ENCODE data around the gene NOS3.

Gene NOS3

DNA sequence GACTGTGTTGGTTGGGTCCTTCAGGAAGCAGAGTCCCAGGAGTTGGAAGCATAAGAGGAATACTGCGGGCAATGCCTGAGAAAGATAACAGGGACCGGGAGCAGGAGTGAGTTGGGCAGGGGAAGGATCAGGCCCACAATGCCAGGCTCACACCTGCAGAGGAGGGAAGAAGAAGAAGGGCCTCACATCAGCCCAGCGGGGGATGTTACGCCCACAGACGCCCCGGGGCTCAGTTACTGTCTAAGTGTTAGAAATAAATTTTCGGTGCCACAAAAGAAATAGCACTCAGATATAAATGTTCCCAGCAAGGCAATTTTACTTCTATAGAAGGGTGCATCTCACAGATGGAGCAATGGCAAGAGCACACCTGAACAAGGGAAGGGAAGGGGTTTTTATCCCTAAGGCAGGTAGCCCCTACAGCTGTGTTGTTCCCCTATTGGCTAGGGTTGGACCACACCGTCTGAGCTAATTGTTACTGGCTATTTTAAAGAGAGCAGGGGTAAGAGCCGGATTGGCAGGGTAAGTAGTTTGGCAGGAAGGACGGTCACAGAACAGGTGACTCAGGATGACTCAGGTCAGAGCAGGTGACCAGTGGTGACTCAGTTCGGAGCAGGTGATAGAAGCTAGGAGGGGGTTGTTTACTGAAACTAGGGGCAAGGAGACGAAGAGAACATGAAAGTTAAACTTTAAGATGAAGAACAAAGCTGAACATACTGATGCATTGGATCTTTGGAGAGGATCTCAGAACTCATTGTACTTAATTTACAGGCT lies at the start of gene NOS3:
Gene NOS3 (plus strand): TSS at position 602 of the 771 bp plus-strand sequence. CDS start 2,787 bp downstream, outside the sequence.
- Histone ChIP-seq H3K9ac (ENCODE audit: low read length in 5 of 5) (no peak within 1 kb of the TSS), H3K4me3 (ENCODE audit: low read depth in 1 of 5, low read length in 5 of 5) (no peak within 1 kb of the TSS), H3K36me3 (ENCODE audit: control insufficient read depth in 5 of 5, insufficient read depth in 5 of 5, low read length in 5 of 5) (no peaks in the 10 kb centered on the region), H3K9me3 (ENCODE audit: control insufficient read depth in 5 of 5, low read length in 5 of 5) (peaks cover 0 to 15% (median 0%) of the 10 kb centered on the region in 5 donors), H3K27me3 (ENCODE audit: control insufficient read depth in 5 of 5, insufficient read depth in 4 of 5, low read length in 5 of 5) (peaks cover 3 to 7% (median 3%) of the 10 kb centered on the region in 5 donors), H3K27ac (ENCODE audit: low read depth, low read length) (peak within 1 kb of the TSS; percentile 69), H3K4me1 (ENCODE audit: control insufficient read depth in 5 of 5, insufficient read depth in 5 of 5, low read length in 5 of 5) (peaks cover 3 to 54% (median 35%) of the 10 kb centered on the region in 5 donors)

GRCh38 chr7:150941351-150942000 lies 49.3 kb upstream of the NOS3 start:
- H3K4me3 ChIP-seq (ENCODE audit: low read depth in 1 of 5, low read length in 5 of 5), result no peak overlapping the region
- no peak overlapping the region for H3K27ac ChIP-seq (ENCODE audit: low read depth, low read length)
- no peaks in the 10 kb centered on the region for H3K9me3 ChIP-seq (ENCODE audit: control insufficient read depth in 5 of 5, low read length in 5 of 5)
- peaks cover 0 to 15% (median 12%) of the 10 kb centered on the region in 5 donors for H3K4me1 ChIP-seq (ENCODE audit: control insufficient read depth in 5 of 5, insufficient read depth in 5 of 5, low read length in 5 of 5)
- H3K9ac ChIP-seq (ENCODE audit: low read length in 5 of 5), result no peak overlapping the region
- H3K36me3 ChIP-seq (ENCODE audit: control insufficient read depth in 5 of 5, insufficient read depth in 5 of 5, low read length in 5 of 5), result no peaks in the 10 kb centered on the region
- H3K27me3 ChIP-seq (ENCODE audit: control insufficient read depth in 5 of 5, insufficient read depth in 4 of 5, low read length in 5 of 5), result peaks cover 13 to 29% (median 22%) of the 10 kb centered on the region in 5 donors

GRCh38 chr7:150942001-150942590 lies 48.7 kb upstream of the NOS3 start:
- H3K27me3 ChIP-seq (ENCODE audit: control insufficient read depth in 5 of 5, insufficient read depth in 4 of 5, low read length in 5 of 5), result peaks cover 16 to 33% (median 25%) of the 10 kb centered on the region in 5 donors
- no peak overlapping the region for H3K27ac ChIP-seq (ENCODE audit: low read depth, low read length)
- H3K36me3 ChIP-seq (ENCODE audit: control insufficient read depth in 5 of 5, insufficient read depth in 5 of 5, low read length in 5 of 5), result no peaks in the 10 kb centered on the region
- peaks cover 0 to 14% (median 12%) of the 10 kb centered on the region in 5 donors for H3K4me1 ChIP-seq (ENCODE audit: control insufficient read depth in 5 of 5, insufficient read depth in 5 of 5, low read length in 5 of 5)
- H3K9ac ChIP-seq (ENCODE audit: low read length in 5 of 5), result no peak overlapping the region
- H3K9me3 ChIP-seq (ENCODE audit: control insufficient read depth in 5 of 5, low read length in 5 of 5), result no peaks in the 10 kb centered on the region
- no peak overlapping the region for H3K4me3 ChIP-seq (ENCODE audit: low read depth in 1 of 5, low read length in 5 of 5)

GRCh38 chr7:150942591-150943452 lies 48.0 kb upstream of the NOS3 start:
- Histone ChIP-seq H3K9me3 (ENCODE audit: control insufficient read depth in 5 of 5, low read length in 5 of 5) (no peaks in the 10 kb centered on the region), H3K27me3 (ENCODE audit: control insufficient read depth in 5 of 5, insufficient read depth in 4 of 5, low read length in 5 of 5) (peaks cover 18 to 34% (median 27%) of the 10 kb centered on the region in 5 donors), H3K27ac (ENCODE audit: low read depth, low read length) (no peak overlapping the region), H3K36me3 (ENCODE audit: control insufficient read depth in 5 of 5, insufficient read depth in 5 of 5, low read length in 5 of 5) (no peaks in the 10 kb centered on the region), H3K4me3 (ENCODE audit: low read depth in 1 of 5, low read length in 5 of 5) (no peak overlapping the region), H3K9ac (ENCODE audit: low read length in 5 of 5) (no peak overlapping the region), H3K4me1 (ENCODE audit: control insufficient read depth in 5 of 5, insufficient read depth in 5 of 5, low read length in 5 of 5) (peaks cover 0 to 9% (median 9%) of the 10 kb centered on the region in 5 donors)

DNA sequence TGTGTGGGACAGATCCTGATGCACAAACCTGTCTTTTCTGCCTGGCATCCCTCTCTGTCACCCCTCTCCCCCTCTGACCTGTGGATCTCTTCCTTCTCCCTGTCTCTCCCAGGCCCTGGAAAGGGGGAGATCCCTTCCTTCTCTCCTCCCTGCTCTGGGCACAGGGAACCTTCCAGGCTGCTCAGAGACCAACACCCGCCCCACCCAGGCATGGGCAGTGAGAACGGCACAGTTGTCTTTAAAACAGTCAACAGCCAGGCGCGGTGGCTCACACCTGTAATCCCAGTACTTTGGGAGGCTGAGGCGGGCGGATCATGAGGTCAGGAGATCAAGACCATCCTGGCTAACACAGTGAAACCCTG lies 47.4 kb upstream of the NOS3 start:
- no peaks in the 10 kb centered on the region for H3K9me3 ChIP-seq (ENCODE audit: control insufficient read depth in 5 of 5, low read length in 5 of 5)
- H3K4me3 ChIP-seq (ENCODE audit: low read depth in 1 of 5, low read length in 5 of 5), result no peak overlapping the region
- no peak overlapping the region for H3K27ac ChIP-seq (ENCODE audit: low read depth, low read length)
- H3K4me1 ChIP-seq (ENCODE audit: control insufficient read depth in 5 of 5, insufficient read depth in 5 of 5, low read length in 5 of 5), result peaks cover 0 to 3% (median 3%) of the 10 kb centered on the region in 5 donors
- H3K36me3 ChIP-seq (ENCODE audit: control insufficient read depth in 5 of 5, insufficient read depth in 5 of 5, low read length in 5 of 5), result no peaks in the 10 kb centered on the region
- peaks cover 21 to 37% (median 30%) of the 10 kb centered on the region in 5 donors for H3K27me3 ChIP-seq (ENCODE audit: control insufficient read depth in 5 of 5, insufficient read depth in 4 of 5, low read length in 5 of 5)
- no peak overlapping the region for H3K9ac ChIP-seq (ENCODE audit: low read length in 5 of 5)

GRCh38 chr7:150944066-150945042 lies 46.5 kb upstream of the NOS3 start:
- no peaks in the 10 kb centered on the region for H3K4me1 ChIP-seq (ENCODE audit: control insufficient read depth in 5 of 5, insufficient read depth in 5 of 5, low read length in 5 of 5)
- no peak overlapping the region for H3K27ac ChIP-seq (ENCODE audit: low read depth, low read length)
- H3K9me3 ChIP-seq (ENCODE audit: control insufficient read depth in 5 of 5, low read length in 5 of 5), result no peaks in the 10 kb centered on the region
- H3K9ac ChIP-seq (ENCODE audit: low read length in 5 of 5), result no peak overlapping the region
- no peak overlapping the region for H3K4me3 ChIP-seq (ENCODE audit: low read depth in 1 of 5, low read length in 5 of 5)
- H3K27me3 ChIP-seq (ENCODE audit: control insufficient read depth in 5 of 5, insufficient read depth in 4 of 5, low read length in 5 of 5), result peaks cover 21 to 37% (median 30%) of the 10 kb centered on the region in 5 donors
- no peaks in the 10 kb centered on the region for H3K36me3 ChIP-seq (ENCODE audit: control insufficient read depth in 5 of 5, insufficient read depth in 5 of 5, low read length in 5 of 5)

- H3K4me3 ChIP-seq (ENCODE audit: low read depth in 1 of 5, low read length in 5 of 5), result no peak overlapping the region
- H3K36me3 ChIP-seq (ENCODE audit: control insufficient read depth in 5 of 5, insufficient read depth in 5 of 5, low read length in 5 of 5), result no peaks in the 10 kb centered on the region
- H3K27me3 ChIP-seq (ENCODE audit: control insufficient read depth in 5 of 5, insufficient read depth in 4 of 5, low read length in 5 of 5), result peaks cover 21 to 36% (median 30%) of the 10 kb centered on the region in 5 donors
- H3K27ac ChIP-seq (ENCODE audit: low read depth, low read length), result no peak overlapping the region
- no peak overlapping the region for H3K9ac ChIP-seq (ENCODE audit: low read length in 5 of 5)
- no peaks in the 10 kb centered on the region for H3K9me3 ChIP-seq (ENCODE audit: control insufficient read depth in 5 of 5, low read length in 5 of 5)
- peaks cover 0 to 3% (median 0%) of the 10 kb centered on the region in 5 donors for H3K4me1 ChIP-seq (ENCODE audit: control insufficient read depth in 5 of 5, insufficient read depth in 5 of 5, low read length in 5 of 5)
These were observed 45.5 kb upstream of the NOS3 start for GRCh38 chr7:150945171-150945852.

- no peak overlapping the region for H3K27ac ChIP-seq (ENCODE audit: low read depth, low read length)
- no peaks in the 10 kb centered on the region for H3K36me3 ChIP-seq (ENCODE audit: control insufficient read depth in 5 of 5, insufficient read depth in 5 of 5, low read length in 5 of 5)
- peaks cover 23 to 36% (median 30%) of the 10 kb centered on the region in 5 donors for H3K27me3 ChIP-seq (ENCODE audit: control insufficient read depth in 5 of 5, insufficient read depth in 4 of 5, low read length in 5 of 5)
- H3K4me1 ChIP-seq (ENCODE audit: control insufficient read depth in 5 of 5, insufficient read depth in 5 of 5, low read length in 5 of 5), result peaks cover 0 to 3% (median 0%) of the 10 kb centered on the region in 5 donors
- H3K9me3 ChIP-seq (ENCODE audit: control insufficient read depth in 5 of 5, low read length in 5 of 5), result no peaks in the 10 kb centered on the region
- H3K4me3 ChIP-seq (ENCODE audit: low read depth in 1 of 5, low read length in 5 of 5), result no peak overlapping the region
- no peak overlapping the region for H3K9ac ChIP-seq (ENCODE audit: low read length in 5 of 5)
These were observed 44.9 kb upstream of the NOS3 start for GRCh38 chr7:150945853-150946420.
